GM21423 (cell line): ENCODE data around the gene TRIM15.
"Not testable (repeated sequence)": the region's sequence is repeated elsewhere in the genome, so short reads cannot be mapped to it uniquely, and the experiment has no call there.

Source experiments
- ATAC-seq: cut with Tn5 transposase; IDR thresholded peaks from one replicate; pipeline ENCODE4 v1.9.1; 2021; ENCODE audit warnings: mild to moderate bottlenecking, moderate library complexity; ENCODE audit not compliant: unreplicated experiment

TRIM15 gene

DNA sequence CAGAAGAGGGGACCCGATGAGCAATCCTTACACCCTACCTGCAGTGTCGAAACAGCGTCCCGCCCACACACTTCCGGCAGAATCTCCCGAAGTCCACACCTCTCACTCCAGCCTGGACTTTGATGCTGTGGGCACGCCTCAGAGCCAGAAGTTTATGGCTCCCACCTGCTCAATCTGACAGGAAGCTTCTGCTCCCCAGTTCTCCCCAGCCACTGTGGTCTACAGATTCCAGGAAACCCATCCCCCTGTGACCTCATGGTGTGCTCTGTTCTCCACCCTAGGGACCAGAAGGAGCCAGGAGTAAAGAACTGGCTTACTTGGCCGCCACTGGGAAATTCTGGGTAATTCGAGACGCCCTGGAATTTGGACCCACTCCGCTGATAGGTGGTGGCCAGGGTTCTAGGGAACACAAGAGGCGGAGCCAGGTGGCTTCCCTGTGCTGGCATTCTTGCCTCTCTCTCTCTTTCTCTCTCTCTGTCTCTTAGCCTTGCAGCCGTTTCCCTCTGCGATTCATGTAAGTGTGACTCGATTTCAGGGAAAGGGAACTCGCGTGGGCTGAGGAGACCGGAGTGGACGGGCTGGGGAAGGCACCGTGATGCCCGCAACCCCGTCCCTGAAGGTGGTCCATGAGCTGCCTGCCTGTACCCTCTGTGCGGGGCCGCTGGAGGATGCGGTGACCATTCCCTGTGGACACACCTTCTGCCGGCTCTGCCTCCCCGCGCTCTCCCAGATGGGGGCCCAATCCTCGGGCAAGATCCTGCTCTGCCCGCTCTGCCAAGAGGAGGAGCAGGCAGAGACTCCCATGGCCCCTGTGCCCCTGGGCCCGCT is at the start of gene TRIM15:
TSS of gene TRIM15 (plus strand) at position 457 of the 828 bp plus-strand sequence. CDS start at position 596, 139 bp downstream.
- ATAC-seq: no peak

- no peak for ATAC-seq
Measured at GRCh38 chr6:30113841-30114240, 49.5 kb upstream of the TRIM15 start.

GRCh38 chr6:30116724-30117123 is 46.6 kb upstream of the TRIM15 start:
- no peak for ATAC-seq

GRCh38 chr6:30118691-30119090 is 44.7 kb upstream of the TRIM15 start:
- not testable (repeated sequence) for ATAC-seq

DNA sequence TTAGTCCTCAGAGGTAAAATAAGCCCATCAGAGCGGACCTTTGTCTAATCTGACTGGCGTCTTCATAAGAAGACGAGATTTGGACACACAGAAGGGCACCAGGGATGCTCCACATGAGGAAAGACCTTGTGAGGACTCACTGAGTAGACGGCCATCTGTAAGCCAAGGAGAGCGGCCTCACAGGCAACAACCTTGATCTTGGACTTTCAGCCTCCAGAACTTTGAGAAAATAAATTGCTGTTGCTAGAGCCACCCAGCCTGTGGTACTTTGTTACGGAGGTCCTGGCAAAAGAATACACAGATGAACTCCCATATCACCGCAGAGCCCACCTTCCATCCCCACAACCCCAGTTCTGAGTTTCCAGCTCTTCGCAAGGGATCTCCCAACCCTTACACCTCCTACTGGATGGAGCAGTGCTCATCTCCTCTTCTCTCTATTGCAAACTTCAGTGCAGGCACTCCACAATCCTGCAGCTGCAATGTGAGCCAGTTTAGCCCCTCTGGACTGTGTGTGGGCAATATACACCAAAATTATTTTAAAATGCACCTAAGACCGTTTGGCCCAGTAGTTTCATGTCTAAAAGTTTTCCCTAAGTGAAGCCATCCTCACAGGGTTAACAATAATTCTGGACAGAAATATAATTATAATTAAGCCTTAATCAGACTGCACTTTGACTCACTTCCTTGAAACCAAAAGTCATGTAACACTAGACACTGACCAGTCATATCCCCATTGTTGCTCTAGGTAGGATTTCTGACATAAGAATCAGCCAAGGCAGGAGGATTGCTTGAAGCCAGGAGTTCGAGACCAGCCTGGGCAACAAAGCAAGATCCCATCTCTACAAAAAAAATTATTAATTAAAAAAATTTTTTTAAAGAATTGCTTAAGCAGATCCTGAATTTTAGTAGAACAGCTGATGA is 41.6 kb upstream of the TRIM15 start:
- ATAC-seq: no peak

DNA sequence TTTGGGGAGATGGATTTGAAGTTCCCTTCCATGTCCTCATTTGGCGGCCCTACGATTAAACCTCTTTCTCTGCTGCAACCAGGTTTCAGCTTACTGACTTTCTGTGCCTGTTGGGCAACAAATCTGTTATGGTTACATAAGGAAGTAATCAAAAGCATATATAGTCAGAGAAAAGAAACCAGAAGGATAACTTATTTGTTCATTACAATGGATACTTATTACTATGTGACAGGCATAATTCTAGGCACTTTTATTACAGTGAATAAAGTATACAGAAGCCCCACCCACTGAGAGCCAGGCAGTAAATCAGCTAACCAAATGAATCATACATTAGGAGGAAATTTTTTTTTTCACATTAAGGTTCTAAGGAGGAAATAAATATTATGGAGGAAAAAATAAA is 40.8 kb upstream of the TRIM15 start:
- no peak for ATAC-seq

GRCh38 chr6:30127238-30128093 is 35.9 kb upstream of the TRIM15 start:
- no peak for ATAC-seq

DNA sequence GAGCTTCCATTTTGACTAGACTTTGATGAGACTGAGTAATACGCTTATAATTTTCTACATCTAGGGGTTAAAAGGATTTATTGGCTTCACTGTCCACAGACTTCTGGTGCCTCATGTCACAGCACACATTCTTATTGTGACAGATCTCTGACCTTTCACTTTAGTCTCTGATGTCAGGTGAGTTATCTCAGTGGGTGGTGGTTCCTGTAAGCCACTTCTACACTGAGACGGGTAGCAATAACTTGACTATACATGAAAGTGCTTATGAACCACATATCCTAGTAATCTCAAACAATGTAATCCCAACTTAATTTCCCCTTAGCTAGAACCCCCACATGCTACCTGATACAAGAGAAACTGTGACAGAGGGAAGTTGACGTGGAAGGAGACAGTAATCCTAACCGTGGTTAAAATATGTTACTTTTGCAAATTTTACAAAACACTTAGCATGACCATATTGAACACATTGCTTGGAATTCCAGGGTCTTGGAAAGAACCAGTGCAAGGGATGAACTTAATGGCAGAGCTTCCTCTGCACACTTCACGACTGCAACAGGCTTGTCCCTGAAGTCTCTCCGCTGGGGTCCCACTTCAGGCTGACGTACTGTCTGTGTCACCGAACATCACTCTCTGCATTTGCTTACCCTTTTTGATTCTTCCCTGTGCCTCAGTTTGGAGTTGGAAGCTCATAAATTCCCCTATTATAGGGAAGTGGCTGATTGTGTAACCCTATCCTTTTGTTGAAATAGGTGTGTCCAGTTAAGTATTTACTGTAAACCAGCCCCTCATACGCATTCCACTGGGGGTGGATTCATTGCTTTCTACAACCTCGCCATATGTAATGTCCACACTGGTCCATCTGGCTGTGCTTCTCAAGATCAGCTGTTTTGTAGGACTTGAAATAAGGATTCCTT is 33.8 kb upstream of the TRIM15 start:
- no peak for ATAC-seq

DNA sequence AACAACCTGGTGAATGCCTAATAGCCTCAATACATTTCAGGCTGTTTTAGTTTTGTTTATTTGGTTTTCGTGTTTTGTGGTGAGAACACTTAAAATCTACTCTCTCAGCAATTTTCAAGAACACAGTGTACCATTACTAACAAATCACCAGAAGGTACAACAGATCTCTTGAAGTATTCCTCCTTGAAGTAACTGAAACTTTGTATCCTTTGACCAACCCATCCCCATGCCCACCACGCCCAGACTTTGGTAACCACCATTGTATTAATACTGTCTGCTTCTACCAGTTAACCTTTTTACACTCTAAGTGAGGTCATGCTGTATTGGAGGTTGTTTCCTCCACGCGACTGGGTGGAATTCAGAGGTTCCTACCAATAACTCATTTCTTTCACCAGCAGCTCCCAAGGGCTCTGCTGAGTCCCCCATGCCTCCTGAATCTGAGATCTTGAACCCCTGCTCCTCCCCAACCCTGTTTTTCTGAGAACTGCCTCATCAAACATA is 33.1 kb upstream of the TRIM15 start:
- ATAC-seq: no peak

DNA sequence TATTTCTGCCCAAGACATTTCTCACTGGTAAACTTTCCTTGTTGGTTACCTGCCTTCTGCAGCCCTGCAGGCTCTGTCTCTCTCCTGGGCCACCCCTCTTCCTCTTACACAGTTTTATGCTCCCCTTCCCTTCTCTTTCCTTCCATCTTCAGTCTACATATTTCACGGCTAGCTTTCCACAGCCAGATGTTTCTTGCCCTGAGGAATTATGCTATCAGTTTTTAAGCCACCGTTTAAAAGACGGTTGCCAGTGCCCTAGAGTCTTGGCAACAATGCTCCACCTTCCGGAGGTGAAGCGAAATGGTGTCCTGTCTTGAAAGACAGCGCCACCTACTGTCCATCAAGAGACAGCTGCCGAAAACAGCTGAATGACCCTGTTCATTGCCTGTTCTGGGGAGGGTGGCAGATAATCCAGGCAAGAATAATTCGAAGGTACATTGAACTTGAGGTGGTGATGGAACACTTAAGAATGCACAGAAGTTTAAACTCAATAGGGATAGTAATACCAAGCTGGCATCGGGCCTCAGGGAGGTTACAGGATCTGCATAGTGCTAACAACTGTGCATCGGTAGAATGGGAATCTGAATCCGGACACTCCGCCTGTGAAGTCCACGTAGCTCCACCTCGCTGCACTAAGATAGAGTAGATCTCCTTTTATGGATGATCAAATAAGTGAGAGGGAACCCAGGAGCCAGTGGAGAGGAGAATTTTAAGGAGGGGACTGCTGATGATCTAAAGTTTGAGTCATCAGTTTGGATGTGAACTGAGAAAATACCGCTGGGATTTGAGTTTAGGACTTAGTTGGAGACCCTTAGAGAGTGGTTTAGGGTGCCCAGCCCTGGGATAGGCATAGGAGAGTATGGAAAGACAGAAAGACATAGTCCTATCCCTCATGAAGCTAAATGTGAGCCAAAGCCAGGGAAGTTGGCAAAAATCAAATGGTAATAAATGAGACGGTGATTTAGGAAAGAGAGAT is 32.2 kb upstream of the TRIM15 start:
- no peak for ATAC-seq

- no peak for ATAC-seq
Measured at GRCh38 chr6:30131947-30132497, 31.3 kb upstream of the TRIM15 start.

DNA sequence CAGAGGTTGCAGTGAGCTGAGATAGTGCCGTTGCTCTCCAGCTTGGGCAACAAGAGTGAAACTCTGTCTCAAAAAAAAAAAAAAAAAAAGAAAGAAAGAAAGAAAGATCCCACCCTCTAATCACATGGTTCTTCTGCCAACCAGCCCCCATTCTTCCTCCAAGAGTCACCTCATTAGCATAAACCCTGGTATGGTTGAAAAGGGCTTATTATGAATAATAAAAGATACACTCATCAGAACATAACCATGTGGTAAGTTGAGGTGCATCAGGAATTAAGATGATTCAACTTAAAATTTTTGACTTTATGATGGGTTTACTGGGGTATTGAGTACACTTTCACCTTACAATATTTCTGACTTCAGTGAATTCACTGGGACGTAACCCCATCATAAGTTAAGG is 28.2 kb upstream of the TRIM15 start:
- no peak for ATAC-seq

- no peak for ATAC-seq
Measured at GRCh38 chr6:30135757-30136156, 27.6 kb upstream of the TRIM15 start, which contains the start of gene TRIM40. TRIM40 (plus strand) TSS chr6:30136140; CDS start chr6:30137037, 897 bp downstream.

- no peak for ATAC-seq
Measured at GRCh38 chr6:30136570-30137286, 26.6 kb upstream of the TRIM15 start.

DNA sequence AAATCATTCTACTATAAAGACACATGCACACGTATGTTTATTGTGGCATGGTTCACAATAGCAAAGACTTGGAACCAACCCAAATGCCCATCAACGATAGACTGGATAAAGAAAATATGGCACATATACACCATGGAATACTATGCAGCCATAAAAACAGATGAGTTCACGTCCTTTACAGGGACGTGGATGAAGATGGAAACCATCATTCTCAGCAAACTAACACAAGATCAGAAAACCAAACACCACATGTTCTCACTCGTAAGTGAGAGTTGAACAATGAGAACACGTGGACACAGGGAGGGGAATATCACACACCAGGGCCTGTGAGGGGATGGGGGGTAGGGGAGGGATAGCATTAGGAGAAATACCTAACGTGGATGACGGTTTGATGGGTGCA is 23.1 kb upstream of the TRIM15 start:
- ATAC-seq: not testable (repeated sequence)

DNA sequence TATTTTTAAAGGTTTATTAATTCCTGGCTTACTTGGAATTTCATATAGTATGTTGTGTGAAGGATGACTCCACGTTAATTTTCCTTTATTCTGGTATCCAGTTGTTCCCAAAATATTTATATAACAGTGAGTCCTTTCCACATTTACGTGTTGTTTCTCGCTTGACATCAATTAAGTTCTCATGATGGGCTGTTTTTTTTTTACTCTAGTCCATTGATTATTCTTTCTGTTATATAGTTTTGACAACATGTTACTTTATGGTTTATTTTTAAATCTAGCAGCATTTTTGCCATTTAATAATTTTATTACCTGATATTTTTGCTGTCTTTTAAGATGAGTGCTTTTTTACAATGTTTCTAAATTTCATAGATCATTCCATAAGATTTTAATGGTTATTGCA is 20.7 kb upstream of the TRIM15 start:
- no peak for ATAC-seq

DNA sequence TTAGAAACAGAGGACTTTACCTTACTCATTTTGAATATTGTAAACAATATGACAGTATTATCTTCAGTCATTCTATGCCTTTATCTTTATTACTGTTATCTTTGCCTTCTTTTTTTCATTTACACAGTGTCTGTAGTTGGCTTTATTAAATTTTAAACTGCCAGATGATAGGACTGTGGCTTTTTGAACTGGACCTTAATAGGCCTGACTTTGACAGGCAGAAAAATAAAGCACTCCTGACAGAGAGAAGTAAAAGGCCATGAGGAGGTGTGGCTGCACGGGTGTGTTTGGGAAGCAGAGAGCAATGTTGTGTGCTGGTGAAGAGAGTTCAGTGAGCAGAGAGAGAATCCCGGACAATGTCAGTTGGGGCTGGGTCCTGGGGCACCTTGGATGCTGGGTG is 19.6 kb upstream of the TRIM15 start:
- no peak for ATAC-seq
